ENCODE measurements around the gene CBFA2T2. TPM values are rescaled to one million over a fixed set of nuclear protein-coding genes. Genes with fewer than 3 reads are reported as not detected.
"Not testable (repeated sequence)": the region's sequence is repeated elsewhere in the genome, so short reads cannot be mapped to it uniquely, and the experiment has no call there.

The CBFA2T2 gene
- total RNA-seq, 2 experiments from 2014 or later = 17.9 to 18.6 TPM

DNA sequence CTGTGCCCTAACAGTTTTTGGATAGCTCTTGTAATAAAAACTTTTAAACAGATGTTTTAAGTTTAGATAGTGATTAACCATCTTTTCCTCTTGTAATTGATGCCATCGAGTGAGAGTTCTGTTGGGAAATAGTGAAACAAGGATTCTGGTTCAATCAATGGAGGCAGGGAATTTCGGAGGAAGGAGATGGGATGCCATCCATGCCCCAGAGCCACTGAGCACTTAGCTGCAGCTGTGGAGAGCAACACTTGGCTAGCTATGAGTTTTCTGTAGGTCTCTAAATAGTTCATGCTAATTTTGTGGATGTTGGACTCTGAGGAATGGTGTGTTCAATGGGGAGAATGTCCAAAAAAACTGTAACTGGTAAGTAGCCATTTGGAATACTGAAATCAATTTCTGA lies 16.7 kb downstream of the CBFA2T2 start:
- TF ChIP-seq, protein P1, sequence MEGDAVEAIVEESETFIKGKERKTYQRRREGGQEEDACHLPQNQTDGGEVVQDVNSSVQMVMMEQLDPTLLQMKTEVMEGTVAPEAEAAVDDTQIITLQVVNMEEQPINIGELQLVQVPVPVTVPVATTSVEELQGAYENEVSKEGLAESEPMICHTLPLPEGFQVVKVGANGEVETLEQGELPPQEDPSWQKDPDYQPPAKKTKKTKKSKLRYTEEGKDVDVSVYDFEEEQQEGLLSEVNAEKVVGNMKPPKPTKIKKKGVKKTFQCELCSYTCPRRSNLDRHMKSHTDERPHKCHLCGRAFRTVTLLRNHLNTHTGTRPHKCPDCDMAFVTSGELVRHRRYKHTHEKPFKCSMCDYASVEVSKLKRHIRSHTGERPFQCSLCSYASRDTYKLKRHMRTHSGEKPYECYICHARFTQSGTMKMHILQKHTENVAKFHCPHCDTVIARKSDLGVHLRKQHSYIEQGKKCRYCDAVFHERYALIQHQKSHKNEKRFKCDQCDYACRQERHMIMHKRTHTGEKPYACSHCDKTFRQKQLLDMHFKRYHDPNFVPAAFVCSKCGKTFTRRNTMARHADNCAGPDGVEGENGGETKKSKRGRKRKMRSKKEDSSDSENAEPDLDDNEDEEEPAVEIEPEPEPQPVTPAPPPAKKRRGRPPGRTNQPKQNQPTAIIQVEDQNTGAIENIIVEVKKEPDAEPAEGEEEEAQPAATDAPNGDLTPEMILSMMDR (IDR thresholded peaks at IDR 0.05) = no peak
- POLR2A ChIA-PET = interaction anchor here (2.8 kb wide), 1 partner anchor 17 kb away, joined by 12 read pairs; the partner anchor contains the start of gene CBFA2T2
- H3K4me1 Mint-ChIP-seq (ENCODE audit: low read depth) = peaks cover 38% of the 10 kb centered on the region

DNA sequence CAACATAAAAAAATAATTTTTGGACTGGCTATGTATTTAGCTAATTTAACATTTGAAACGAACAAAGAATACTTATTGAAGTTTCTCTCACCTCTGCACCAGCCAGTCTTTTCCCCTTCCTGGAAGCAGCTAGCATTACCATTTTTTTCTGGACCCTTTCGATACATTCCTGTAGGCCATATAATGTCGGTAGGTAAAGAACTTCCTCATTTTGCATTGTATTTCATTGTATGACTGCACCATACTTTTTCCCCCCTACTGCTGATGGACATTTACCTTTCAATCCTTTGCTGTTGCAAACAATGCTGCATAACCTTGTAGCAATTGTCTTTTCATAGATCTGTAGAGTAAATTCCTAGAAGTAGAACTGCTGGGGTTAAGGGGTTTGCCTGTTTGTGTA lies 17.6 kb downstream of the CBFA2T2 start:
- Histone ChIP-seq H3K36me3 (ENCODE audit: insufficient read depth, low read length) (no peaks in the 10 kb centered on the region), H3K27me3 (ENCODE audit: control insufficient read depth in 1 of 2, insufficient read depth in 2 of 2, low read length in 2 of 2) (no peaks in the 10 kb centered on the region), H3K4me3 (ENCODE audit: low read length) (no peak overlapping the region), H3K9me3 (ENCODE audit: control insufficient read depth in 1 of 2, insufficient read depth in 1 of 2, low read length in 2 of 2) (no peaks in the 10 kb centered on the region), H3K27ac (ENCODE audit: low read depth in 1 of 2, low read length in 2 of 2) (no peak overlapping the region), H3K4me1 (ENCODE audit: insufficient read depth, low read length) (no peaks in the 10 kb centered on the region)
- Mint-ChIP-seq H3K36me3 (ENCODE audit: low read depth) (peaks cover 24% of the 10 kb centered on the region), H3K27me3 (no peaks in the 10 kb centered on the region), H3K9me3 (no peaks in the 10 kb centered on the region), H3K4me3 (no peak overlapping the region), H3K4me1 (ENCODE audit: low read depth) (peaks cover 43% of the 10 kb centered on the region), H3K27ac (no peak overlapping the region)
- no peak for ATAC-seq (ENCODE audit: poor library complexity)
- TF ChIP-seq, protein P1 (IDR thresholded peaks at IDR 0.05) = no peak
- intact Hi-C loops (cut with DNase I, micrococcal nuclease) = loop anchor here in 1 of 2 experiments (5.0 kb wide), 1 partner anchor 35 kb away; no protein-coding TSS in a partner anchor
- ChIA-PET POLR2A (interaction anchor here (2.8 kb wide), 1 partner anchor 17 kb away, joined by 12 read pairs; the partner anchor contains the start of gene CBFA2T2), CTCF (no interaction called here)
- DNase-seq = no peak

More for the DNA sequence above, 16.7 kb downstream of the CBFA2T2 start:
- Mint-ChIP-seq H3K27me3 (no peaks in the 10 kb centered on the region), H3K27ac (no peak overlapping the region), H3K36me3 (ENCODE audit: low read depth) (peaks cover 24% of the 10 kb centered on the region), H3K9me3 (no peaks in the 10 kb centered on the region), H3K4me3 (no peak overlapping the region)
- Histone ChIP-seq H3K9me3 (ENCODE audit: control insufficient read depth in 1 of 2, insufficient read depth in 1 of 2, low read length in 2 of 2) (no peaks in the 10 kb centered on the region), H3K27ac (ENCODE audit: low read depth in 1 of 2, low read length in 2 of 2) (no peak overlapping the region), H3K4me3 (ENCODE audit: low read length) (no peak overlapping the region), H3K36me3 (ENCODE audit: insufficient read depth, low read length) (no peaks in the 10 kb centered on the region), H3K4me1 (ENCODE audit: insufficient read depth, low read length) (no peaks in the 10 kb centered on the region), H3K27me3 (ENCODE audit: control insufficient read depth in 1 of 2, insufficient read depth in 2 of 2, low read length in 2 of 2) (no peaks in the 10 kb centered on the region)
- no peak for ATAC-seq (ENCODE audit: poor library complexity)
- DNase-seq = no peak
- CTCF ChIA-PET = interaction anchor here (0.8 kb wide), 1 partner anchor 58 kb away, joined by 4 read pairs; no protein-coding TSS in a partner anchor
- intact Hi-C loops (cut with DNase I, micrococcal nuclease) = loop anchor here in 1 of 2 experiments (5.0 kb wide), 1 partner anchor 36 kb away; no protein-coding TSS in a partner anchor

DNA sequence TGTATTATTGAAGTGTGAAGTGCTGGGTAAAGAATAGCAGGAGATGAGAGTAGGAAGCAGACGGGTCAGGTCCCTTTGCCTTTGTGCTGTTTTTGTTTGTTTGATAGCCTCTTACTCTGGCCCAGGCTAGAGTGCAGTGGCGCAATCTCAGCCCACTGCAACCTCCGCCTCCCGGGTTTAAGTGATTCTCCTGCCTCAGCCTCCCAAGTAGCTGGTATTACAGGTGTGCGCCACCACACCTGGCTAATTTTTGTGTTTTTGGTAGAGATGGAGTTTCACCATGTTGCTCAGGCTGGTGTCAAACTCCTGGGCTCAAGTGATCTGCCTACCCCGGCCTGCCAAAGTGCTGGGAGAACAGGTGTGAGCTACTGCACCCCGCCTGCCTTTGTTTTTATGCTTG lies 18.1 kb downstream of the CBFA2T2 start:
- DNase-seq; H3K27me3 Mint-ChIP-seq; H3K27ac ChIP-seq (ENCODE audit: low read depth in 1 of 2, low read length in 2 of 2); H3K4me3 Mint-ChIP-seq; H3K4me1 ChIP-seq (ENCODE audit: insufficient read depth, low read length); CTCF ChIA-PET; ATAC-seq (ENCODE audit: poor library complexity); H3K27me3 ChIP-seq (ENCODE audit: control insufficient read depth in 1 of 2, insufficient read depth in 2 of 2, low read length in 2 of 2); H3K4me3 ChIP-seq (ENCODE audit: low read length); H3K36me3 ChIP-seq (ENCODE audit: insufficient read depth, low read length); H3K9me3 ChIP-seq (ENCODE audit: control insufficient read depth in 1 of 2, insufficient read depth in 1 of 2, low read length in 2 of 2); H3K9me3 Mint-ChIP-seq; H3K27ac Mint-ChIP-seq: not testable (repeated sequence)
- POLR2A ChIA-PET = interaction anchor here (2.8 kb wide), 1 partner anchor 18 kb away, joined by 12 read pairs; the partner anchor contains the start of gene CBFA2T2
- Mint-ChIP-seq H3K4me1 (ENCODE audit: low read depth) (peaks cover 44% of the 10 kb centered on the region), H3K36me3 (ENCODE audit: low read depth) (peaks cover 24% of the 10 kb centered on the region)
- intact Hi-C loops (cut with DNase I, micrococcal nuclease) = loop anchor here in 1 of 2 experiments (5.0 kb wide), 1 partner anchor 34 kb away; no protein-coding TSS in a partner anchor

DNA sequence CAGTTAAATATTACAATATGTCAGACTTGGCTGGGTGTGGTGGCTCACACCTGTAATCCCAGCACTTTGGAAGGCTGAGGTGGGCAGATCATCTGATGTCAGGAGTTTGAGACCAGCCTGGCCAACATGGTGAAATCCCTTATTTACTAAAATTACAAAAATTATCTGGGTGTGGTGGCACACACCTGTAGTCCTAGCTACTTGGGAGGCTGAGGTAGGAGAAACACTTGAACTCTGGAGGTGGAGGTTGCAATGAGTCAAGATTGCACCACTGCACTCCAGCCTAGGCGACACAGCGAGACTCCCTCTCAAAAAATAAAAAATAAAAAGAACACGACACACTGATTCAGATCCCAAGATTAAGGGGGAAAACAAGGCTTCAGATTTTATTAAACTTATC lies 19.2 kb downstream of the CBFA2T2 start:
- intact Hi-C loops (cut with DNase I, micrococcal nuclease) = loop anchor here in 1 of 2 experiments (5.0 kb wide), 1 partner anchor 33 kb away; no protein-coding TSS in a partner anchor
- Mint-ChIP-seq H3K4me1 (ENCODE audit: low read depth) (peaks cover 40% of the 10 kb centered on the region), H3K36me3 (ENCODE audit: low read depth) (peaks cover 18% of the 10 kb centered on the region)
- H3K27ac ChIP-seq (ENCODE audit: low read depth in 1 of 2, low read length in 2 of 2); H3K36me3 ChIP-seq (ENCODE audit: insufficient read depth, low read length); H3K9me3 ChIP-seq (ENCODE audit: control insufficient read depth in 1 of 2, insufficient read depth in 1 of 2, low read length in 2 of 2); H3K4me3 Mint-ChIP-seq; H3K27me3 ChIP-seq (ENCODE audit: control insufficient read depth in 1 of 2, insufficient read depth in 2 of 2, low read length in 2 of 2); H3K9me3 Mint-ChIP-seq; H3K27ac Mint-ChIP-seq; H3K27me3 Mint-ChIP-seq; ATAC-seq (ENCODE audit: poor library complexity); H3K4me3 ChIP-seq (ENCODE audit: low read length); H3K4me1 ChIP-seq (ENCODE audit: insufficient read depth, low read length); DNase-seq: not testable (repeated sequence)
- POLR2A ChIA-PET = interaction anchor here (2.8 kb wide), 1 partner anchor 19 kb away, joined by 12 read pairs; the partner anchor contains the start of gene CBFA2T2
- CTCF ChIA-PET = interaction anchor here (0.7 kb wide), 1 partner anchor 1065 kb away, joined by 3 read pairs; no protein-coding TSS in a partner anchor

DNA sequence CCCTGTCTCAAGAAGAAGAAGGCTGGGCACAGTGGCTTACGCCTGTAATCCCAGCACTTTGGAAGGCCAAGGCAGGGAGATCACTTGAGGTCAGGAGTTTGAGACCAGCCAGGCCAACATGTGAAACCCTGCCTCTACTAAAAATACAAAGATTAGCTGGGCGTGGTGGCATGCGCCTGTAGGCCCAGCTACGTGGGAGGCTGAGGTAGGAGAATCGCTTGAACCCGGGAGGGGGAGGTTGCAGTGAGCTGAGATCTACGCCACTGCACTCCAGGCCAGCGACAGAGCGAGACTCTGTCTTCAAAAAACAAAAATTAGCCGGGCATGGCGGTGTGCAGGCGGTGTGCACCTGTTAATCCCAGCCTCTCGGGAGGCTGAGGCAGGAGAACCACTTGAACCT lies 22.0 kb downstream of the CBFA2T2 start:
- intact Hi-C loops (cut with DNase I, micrococcal nuclease); H3K27ac Mint-ChIP-seq; DNase-seq; H3K9me3 ChIP-seq (ENCODE audit: control insufficient read depth in 1 of 2, insufficient read depth in 1 of 2, low read length in 2 of 2); H3K9me3 Mint-ChIP-seq; H3K4me3 ChIP-seq (ENCODE audit: low read length); CTCF ChIA-PET; POLR2A ChIA-PET; H3K4me1 ChIP-seq (ENCODE audit: insufficient read depth, low read length); H3K27me3 ChIP-seq (ENCODE audit: control insufficient read depth in 1 of 2, insufficient read depth in 2 of 2, low read length in 2 of 2); H3K27ac ChIP-seq (ENCODE audit: low read depth in 1 of 2, low read length in 2 of 2); H3K4me3 Mint-ChIP-seq; H3K36me3 ChIP-seq (ENCODE audit: insufficient read depth, low read length); ATAC-seq (ENCODE audit: poor library complexity); H3K27me3 Mint-ChIP-seq: not testable (repeated sequence)
- Mint-ChIP-seq H3K36me3 (ENCODE audit: low read depth) (peaks cover 12% of the 10 kb centered on the region), H3K4me1 (ENCODE audit: low read depth) (peaks cover 37% of the 10 kb centered on the region)

Data from CD4-positive, alpha-beta T cell (primary cell).